DND-41 (cell line): ENCODE results near the gene THSD7A.

ENCODE experiments used
- CTCF ChIP-seq: IDR thresholded peaks from 2 replicates; pipeline ENCODE4 v1.5.1; 2012; ENCODE audit warnings: borderline replicate concordance, low read length, moderate library complexity, mild to moderate bottlenecking; ENCODE audit not compliant: poor library complexity, severe bottlenecking; ENCODE audit errors: extremely low read depth
- EZH2 ChIP-seq: IDR thresholded peaks from 3 replicates; pipeline ENCODE4 v1.6.1; 2012; ENCODE audit warnings: borderline replicate concordance, low read depth, mild to moderate bottlenecking, moderate library complexity, low read length, inconsistent platforms; ENCODE audit not compliant: severe bottlenecking

- TF ChIP-seq CTCF: peak; percentile 24
- TF ChIP-seq EZH2: no peak
Observed at GRCh38 chr7:11557627-11558026, 274.4 kb downstream of the THSD7A start.
